ENCODE data around the gene C16orf87. TPM values are rescaled to one million over a fixed set of nuclear protein-coding genes. Genes with fewer than 3 reads are reported as not detected.

Gene C16orf87
- total RNA-seq, 1 experiment from 2014 or later = 27.1 TPM

- no TSS peak for BruUV-seq (replicated peaks)
- Histone ChIP-seq H3K36me3 (ENCODE audit: insufficient read depth, low read length, poor library complexity, severe bottlenecking) (no peaks in the 10 kb centered on the region), H3K27me3 (replicated peaks; ENCODE audit: insufficient read depth, low read depth, low read length, poor library complexity) (no peaks in the 10 kb centered on the region), H3K4me3 (ENCODE audit: low read depth, low read length, poor library complexity, severe bottlenecking) (no peak overlapping the region), H3K4me1 (ENCODE audit: insufficient read depth, low read length, poor library complexity, severe bottlenecking) (peaks cover 24% of the 10 kb centered on the region), H3K27ac (ENCODE audit: low read depth, low read length, poor library complexity, severe bottlenecking) (no peak overlapping the region), H3K9me3 (ENCODE audit: low read depth, low read length, poor library complexity, severe bottlenecking) (no peaks in the 10 kb centered on the region)
- ChIA-PET CTCF (no interaction called here), POLR2A (ENCODE audit: low non-redundant PET) (no interaction called here)
- intact Hi-C loops (cut with micrococcal nuclease; ENCODE audit: unreplicated experiment) = no loop called here
- DNase-seq (ENCODE audit: low spot score) = no peak
- TF ChIP-seq CTCF (conservative IDR thresholded peaks at IDR 0.05; ENCODE audit: low read depth, low read length) (no peak), EZH2 (IDR thresholded peaks at IDR 0.05; ENCODE audit: borderline replicate concordance, low read depth, low read length, poor library complexity, severe bottlenecking) (no peak)
Observed at GRCh38 chr16:46808997-46809396, 22.0 kb downstream of the C16orf87 start.

GRCh38 chr16:46807336-46807735, 23.6 kb downstream of the C16orf87 start:
- no peaks in the 10 kb centered on the region for H3K27me3 ChIP-seq (replicated peaks; ENCODE audit: insufficient read depth, low read depth, low read length, poor library complexity)
- no peak for DNase-seq (ENCODE audit: low spot score)
- H3K36me3 ChIP-seq (ENCODE audit: insufficient read depth, low read length, poor library complexity, severe bottlenecking) = peaks cover 5% of the 10 kb centered on the region
- intact Hi-C loops (cut with micrococcal nuclease; ENCODE audit: unreplicated experiment) = no loop called here
- no TSS peak for BruUV-seq (replicated peaks)
- POLR2A ChIA-PET (ENCODE audit: low non-redundant PET) = interaction anchor here (0.6 to 0.8 kb wide), 2 partner anchors 40 to 134 kb away, joined by 3 to 10 read pairs; no protein-coding TSS in a partner anchor
- no peaks in the 10 kb centered on the region for H3K9me3 ChIP-seq (ENCODE audit: low read depth, low read length, poor library complexity, severe bottlenecking)
- no peak overlapping the region for H3K27ac ChIP-seq (ENCODE audit: low read depth, low read length, poor library complexity, severe bottlenecking)
- peaks cover 31% of the 10 kb centered on the region for H3K4me1 ChIP-seq (ENCODE audit: insufficient read depth, low read length, poor library complexity, severe bottlenecking)
- CTCF ChIA-PET = no interaction called here
- no peak overlapping the region for H3K4me3 ChIP-seq (ENCODE audit: low read depth, low read length, poor library complexity, severe bottlenecking)
- no peak for TF ChIP-seq CTCF (conservative IDR thresholded peaks at IDR 0.05; ENCODE audit: low read depth, low read length)
- TF ChIP-seq EZH2 (IDR thresholded peaks at IDR 0.05; ENCODE audit: borderline replicate concordance, low read depth, low read length, poor library complexity, severe bottlenecking) = no peak

- intact Hi-C loops (cut with micrococcal nuclease; ENCODE audit: unreplicated experiment) = no loop called here
- Histone ChIP-seq H3K27ac (ENCODE audit: low read depth, low read length, poor library complexity, severe bottlenecking) (no peak overlapping the region), H3K9me3 (ENCODE audit: low read depth, low read length, poor library complexity, severe bottlenecking) (no peaks in the 10 kb centered on the region), H3K4me3 (ENCODE audit: low read depth, low read length, poor library complexity, severe bottlenecking) (no peak overlapping the region), H3K4me1 (ENCODE audit: insufficient read depth, low read length, poor library complexity, severe bottlenecking) (peaks cover 24% of the 10 kb centered on the region), H3K27me3 (replicated peaks; ENCODE audit: insufficient read depth, low read depth, low read length, poor library complexity) (no peaks in the 10 kb centered on the region), H3K36me3 (ENCODE audit: insufficient read depth, low read length, poor library complexity, severe bottlenecking) (peaks cover 10% of the 10 kb centered on the region)
- no peak for DNase-seq (ENCODE audit: low spot score)
- TF ChIP-seq EZH2 (IDR thresholded peaks at IDR 0.05; ENCODE audit: borderline replicate concordance, low read depth, low read length, poor library complexity, severe bottlenecking) = no peak
- no peak for TF ChIP-seq CTCF (conservative IDR thresholded peaks at IDR 0.05; ENCODE audit: low read depth, low read length)
- no TSS peak for BruUV-seq (replicated peaks)
- ChIA-PET POLR2A (ENCODE audit: low non-redundant PET) (interaction anchor here (0.6 kb wide), 1 partner anchor 106 kb away, joined by 3 read pairs; no protein-coding TSS in a partner anchor), CTCF (no interaction called here)
Observed at GRCh38 chr16:46803373-46803772, 27.6 kb downstream of the C16orf87 start.

Measured in A673 (cell line).